ENCODE measurements around the gene PDE2A.

PDE2A gene

DNA sequence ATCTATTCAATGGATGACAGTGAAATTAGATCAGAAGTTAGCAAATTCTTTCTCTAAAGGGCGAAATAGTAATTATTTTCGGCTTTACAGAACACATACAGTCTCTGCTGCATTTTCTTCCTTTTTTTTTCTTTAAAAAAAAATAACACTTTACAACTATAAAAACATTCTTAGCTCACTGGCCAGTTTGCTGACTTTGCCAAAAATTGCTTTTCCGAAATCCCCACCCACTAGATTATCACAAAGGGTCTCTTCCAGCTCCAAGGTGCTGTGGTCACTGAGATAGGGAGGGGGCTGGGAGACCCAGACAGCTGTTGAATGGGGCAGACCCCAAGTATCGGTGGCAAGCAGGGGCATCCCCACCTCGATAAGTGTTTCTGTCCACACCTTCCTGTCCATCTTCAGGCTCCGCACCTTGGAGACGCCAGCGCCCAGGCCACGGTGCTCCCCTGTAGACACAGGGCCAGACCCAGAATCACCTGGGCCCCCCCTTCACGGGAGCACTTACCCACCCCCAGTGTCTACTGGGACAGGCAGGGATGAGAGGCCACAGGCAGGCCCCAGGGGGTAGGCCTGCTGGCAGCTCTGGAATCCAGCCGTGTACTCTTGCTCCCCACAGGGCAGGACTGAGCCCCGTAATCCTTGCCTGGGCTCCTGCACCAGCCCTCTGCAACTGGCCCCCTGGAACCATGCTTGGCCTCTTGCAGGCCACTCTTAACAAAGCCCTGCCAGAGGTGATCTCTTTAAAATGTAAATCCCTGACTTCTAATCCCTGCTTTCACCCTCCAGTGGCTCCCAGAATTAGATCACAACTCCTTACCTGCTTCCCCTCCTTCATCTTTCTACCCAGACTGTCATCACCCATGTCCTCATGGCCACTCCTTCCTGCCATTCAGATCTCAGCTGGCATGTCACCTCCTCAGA, 31.5 kb upstream of the PDE2A start:
- no peak for DNase-seq (ENCODE audit: low read depth)
- no peak overlapping the region for H3K4me3 ChIP-seq (ENCODE audit: low read depth, low read length)

DNA sequence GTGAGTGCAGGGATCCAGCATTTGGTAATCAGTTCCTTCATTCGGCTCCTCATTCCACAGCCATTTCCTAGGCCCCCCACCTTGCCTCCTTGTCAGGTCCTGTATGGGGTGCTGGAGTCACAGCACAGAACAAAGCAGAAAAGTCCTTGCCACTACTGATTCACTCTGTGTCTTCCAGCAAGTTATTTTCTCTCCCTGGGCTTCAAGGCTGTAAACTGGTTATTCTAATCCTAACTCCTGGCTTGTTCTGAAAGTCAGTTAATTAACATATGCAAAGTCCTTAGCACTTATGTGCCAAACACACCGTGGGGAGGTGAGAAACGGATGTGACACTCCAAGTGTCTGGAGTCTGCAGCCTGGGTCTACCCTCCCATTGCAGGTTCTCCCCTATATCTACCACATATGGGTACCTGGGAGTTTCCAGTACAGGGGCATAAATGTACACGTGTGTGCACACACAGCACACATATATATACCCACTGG, 30.6 kb upstream of the PDE2A start:
- H3K4me3 ChIP-seq (ENCODE audit: low read depth, low read length), result no peak overlapping the region
- DNase-seq (ENCODE audit: low read depth), result no peak

DNA sequence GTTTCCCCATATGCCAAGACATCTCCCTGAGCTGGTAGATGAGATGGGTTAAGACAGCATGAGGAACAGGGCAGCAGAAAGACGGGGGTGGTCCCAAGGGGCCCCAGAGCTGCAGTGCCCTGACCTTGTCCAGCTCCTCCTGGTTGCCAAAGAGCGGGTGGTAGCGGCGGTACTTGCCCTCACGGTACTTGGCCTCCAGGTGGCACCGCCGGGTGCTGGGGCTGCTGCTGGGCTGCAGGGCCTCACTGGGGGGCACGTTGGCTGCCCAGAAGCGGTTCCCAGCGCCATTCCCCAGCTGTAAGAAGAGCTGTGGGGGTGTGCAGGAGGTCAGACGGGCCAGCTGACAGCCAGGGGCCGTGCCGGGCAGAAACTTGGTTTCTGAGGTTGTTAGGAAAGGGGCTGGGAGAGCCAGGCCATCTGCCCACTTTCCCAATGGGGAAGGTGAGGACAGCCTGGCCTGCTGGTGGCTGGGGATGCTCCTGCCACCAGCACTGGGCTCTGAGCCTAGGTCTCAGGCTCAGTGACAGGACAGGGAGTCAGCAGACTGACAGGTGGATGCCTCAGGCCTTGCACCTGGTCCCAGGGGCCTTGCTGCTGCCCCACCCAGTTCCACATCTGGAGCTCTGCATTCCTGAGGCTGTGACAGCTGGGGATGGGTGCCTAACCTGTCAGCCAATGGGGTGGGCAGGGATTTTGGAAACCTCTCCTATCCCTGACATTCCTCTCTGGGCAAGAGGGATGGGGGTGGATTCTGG, 30.0 kb upstream of the PDE2A start:
- DNase-seq (ENCODE audit: low read depth), result no peak
- H3K4me3 ChIP-seq (ENCODE audit: low read depth, low read length), result no peak overlapping the region

DNA sequence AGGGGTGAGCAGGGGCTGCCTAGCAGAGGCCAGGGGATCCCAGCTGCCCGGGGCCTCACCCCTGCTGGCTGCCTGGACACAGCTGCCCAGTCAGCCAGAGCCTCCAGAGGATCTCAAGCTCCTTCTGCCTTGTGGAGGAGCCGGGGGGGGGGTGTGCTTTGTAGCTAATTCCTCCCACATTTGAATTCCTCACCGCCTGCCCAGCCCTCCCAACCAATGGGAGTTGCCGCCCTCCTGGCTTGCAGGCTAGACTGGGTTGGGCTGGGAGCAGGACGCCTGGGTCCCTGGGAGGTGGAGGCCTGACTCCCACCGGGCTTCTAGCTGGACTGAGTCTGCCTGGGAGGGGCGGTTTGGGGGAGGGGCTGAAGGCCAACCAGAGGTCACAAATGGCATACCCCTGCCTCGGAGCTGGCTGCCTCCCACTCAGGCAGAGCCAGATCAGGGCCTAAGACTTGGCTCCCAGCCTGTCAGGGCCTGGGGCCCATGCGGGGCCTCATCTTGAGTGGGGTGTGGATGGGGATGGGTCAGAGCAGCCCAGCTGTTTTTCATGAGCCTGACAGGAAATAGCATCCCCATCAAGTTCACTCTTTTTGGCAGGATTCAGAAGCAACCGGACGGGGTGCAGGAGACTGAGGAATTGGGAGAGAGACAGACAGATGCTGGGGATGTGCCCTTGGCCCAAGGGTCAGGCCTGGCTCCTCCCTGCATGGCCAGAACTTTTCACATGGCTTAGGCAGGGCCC, 29.2 kb upstream of the PDE2A start:
- DNase-seq (ENCODE audit: low read depth), result no peak
- peak overlapping the region; percentile 9 for H3K4me3 ChIP-seq (ENCODE audit: low read depth, low read length)

DNA sequence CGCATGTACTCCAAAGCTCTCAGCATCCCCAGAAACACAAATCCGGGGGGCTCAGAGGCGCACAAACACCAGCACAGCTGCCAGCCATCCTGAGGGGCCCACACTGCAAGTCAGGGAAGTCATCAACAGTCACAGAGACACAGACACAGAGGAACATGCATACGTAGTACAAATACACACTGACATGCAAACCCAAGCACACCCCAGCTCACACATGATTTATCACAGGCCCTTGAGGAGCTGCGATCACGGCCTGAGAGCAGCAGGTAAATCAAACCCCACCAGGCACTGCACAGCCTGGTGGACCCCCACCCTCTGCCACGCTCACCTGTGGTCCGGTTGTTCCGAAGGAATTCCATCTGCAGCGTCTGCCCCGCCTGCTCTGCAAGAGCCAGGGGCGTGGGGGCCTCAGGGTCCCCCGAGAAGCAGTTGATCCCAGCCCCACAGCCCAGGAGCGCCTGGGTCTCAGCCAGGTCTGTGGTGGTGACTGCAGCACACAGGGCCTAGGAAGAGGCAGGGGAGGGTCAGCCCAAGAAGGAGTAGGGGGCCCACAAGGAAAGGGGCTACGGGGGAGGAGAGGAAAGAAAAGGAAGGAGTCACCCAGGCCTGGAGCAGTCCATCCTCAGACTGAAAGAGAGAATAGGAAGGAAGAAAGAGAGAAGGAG, 28.5 kb upstream of the PDE2A start:
- peak overlapping the region; percentile 18 for H3K4me3 ChIP-seq (ENCODE audit: low read depth, low read length)
- DNase-seq (ENCODE audit: low read depth), result no peak

DNA sequence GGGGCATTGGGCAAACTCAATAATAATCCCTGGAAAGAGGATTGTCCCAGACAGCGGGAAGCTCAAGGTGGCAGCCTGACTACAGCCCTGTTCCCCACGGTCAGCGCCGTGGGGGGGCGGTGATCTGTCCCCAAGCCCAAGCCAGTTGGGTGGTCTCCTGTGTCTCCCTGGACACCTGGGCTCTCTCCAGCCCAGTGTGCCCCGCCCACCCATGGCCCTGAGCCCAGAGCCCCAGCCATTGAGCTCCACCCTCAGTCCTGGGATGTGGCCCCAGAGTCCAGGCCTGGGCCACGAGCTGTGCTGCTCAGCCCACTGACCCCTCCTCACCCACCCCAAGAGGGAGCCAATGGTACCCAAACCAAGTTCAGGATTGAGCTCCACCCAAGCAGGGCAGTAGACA, 27.9 kb upstream of the PDE2A start:
- no peak for DNase-seq (ENCODE audit: low read depth)
- H3K4me3 ChIP-seq (ENCODE audit: low read depth, low read length), result no peak overlapping the region

DNA sequence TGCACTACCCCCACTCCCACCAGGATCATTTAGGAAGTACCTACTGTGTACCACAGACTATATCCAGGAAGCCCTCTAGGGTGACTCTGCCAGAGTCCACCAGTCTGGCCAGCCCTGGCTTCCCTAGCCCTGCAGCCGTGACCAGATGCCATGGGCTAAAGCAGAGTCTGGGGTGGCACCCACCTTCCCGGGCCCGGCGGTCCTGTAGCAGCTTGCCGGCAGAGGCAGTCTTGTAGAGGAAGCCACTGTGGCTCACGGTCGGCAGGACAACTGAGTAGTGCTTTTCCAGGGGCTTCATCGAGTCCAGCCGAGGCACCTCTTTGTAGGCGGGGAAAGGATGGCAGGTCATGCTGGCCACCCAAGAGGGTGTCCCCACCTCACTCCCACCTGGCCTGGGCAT, 27.2 kb upstream of the PDE2A start:
- no peak overlapping the region for H3K4me3 ChIP-seq (ENCODE audit: low read depth, low read length)
- no peak for DNase-seq (ENCODE audit: low read depth)

DNA sequence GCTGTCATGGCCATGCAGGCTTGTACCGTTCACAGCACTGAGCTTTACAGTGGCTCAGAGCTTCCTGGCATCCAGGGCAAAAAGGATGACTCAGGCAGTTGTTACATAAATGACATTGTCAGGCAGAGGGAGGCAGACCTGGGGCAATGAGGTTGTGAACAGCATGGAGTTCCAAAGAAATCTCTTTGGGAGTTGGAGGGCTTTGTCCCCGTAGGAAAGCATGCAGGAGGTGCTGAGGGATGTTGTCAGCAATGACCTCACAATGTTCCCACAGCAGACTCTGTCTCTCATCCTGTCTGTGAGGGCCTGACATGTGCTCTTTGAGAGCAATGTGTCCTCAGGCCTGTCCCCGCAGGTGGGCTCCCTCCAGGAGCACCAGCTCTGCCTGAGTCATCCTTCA, 25.9 kb upstream of the PDE2A start:
- H3K4me3 ChIP-seq (ENCODE audit: low read depth, low read length), result no peak overlapping the region
- DNase-seq (ENCODE audit: low read depth), result no peak

DNA sequence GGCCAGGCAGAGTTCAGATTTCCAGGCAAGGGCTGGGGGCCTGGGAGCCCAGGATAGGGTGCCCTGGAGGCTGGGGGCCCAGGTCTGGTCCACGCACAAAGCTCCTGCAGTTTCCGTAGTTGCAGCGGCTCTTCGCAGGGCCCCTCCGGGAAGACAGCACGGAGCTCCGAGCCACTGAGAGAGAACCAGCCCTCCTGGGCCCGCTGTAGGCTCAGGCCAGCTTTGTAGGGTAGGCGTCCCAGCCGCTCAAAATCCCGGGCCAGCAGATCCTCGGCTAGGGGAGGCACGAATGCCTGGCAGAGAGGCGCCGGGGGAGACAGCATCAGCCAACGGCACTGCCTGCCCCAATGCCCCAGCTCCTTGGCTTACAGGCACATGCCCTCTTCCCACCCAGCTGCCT, 23.6 kb upstream of the PDE2A start:
- no peak overlapping the region for H3K4me3 ChIP-seq (ENCODE audit: low read depth, low read length)
- no peak for DNase-seq (ENCODE audit: low read depth)

DNA sequence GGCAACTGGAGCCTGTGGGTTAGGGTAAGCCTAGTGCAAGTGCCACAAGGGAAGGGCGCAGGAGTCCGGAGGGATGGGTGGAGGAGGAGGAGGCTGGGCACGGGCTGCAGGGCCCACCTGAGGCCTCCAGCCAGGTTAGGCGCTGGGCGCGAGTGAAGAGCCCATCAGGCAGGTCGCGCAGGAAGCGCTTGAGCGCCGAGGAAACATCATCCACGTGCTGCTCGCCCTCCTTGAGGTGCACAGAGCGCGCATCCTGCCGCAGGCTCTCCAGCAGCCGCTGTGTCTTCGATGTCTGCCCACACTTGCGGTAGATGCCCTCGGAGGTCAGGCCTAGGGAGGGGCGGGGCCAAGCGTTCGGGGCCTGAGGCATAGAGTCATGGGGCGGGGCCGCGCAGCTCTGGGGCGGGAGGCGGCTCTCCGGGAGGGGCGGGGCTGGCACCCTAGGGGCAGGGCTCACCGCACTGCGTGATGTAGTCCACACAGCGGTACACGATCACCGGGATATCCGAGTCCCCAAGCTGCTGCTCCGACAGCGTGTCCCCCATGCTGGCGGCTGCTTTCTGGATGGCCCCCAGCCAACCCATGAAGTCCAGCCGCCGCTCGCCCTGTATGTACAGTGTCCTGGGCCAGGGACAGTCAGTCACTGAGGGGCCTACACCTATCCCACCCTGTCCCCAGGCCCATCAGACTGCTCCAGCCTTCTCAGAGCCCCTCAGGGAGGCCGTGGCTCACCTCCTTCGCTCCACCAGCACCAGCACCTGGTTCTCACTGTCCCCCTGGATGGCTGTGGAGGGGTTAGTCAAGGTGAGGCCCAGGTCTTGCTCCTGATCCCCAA, 22.9 kb upstream of the PDE2A start:
- H3K4me3 ChIP-seq (ENCODE audit: low read depth, low read length), result no peak overlapping the region
- DNase-seq (ENCODE audit: low read depth), result no peak

DNA sequence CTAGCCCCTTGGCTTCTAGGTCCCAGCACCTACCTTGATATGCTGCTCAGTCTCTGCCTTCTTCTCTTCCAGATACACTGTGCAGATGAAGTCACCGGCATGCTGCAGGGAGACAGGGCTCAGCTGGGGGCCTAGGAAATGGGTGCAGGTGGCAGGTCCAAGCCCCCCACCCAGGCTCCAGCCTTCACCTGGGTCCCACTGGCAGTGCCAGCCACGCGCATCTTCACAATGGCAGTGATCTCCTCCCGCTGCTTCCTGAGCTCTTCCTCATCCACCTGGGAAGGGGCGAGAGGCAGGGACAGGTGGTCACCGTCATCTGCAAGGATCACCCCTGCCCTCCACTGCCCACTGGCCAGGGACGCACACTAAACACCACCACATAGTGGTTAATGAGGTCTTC, 21.1 kb upstream of the PDE2A start:
- no peak for DNase-seq (ENCODE audit: low read depth)
- H3K4me3 ChIP-seq (ENCODE audit: low read depth, low read length), result no peak overlapping the region

DNA sequence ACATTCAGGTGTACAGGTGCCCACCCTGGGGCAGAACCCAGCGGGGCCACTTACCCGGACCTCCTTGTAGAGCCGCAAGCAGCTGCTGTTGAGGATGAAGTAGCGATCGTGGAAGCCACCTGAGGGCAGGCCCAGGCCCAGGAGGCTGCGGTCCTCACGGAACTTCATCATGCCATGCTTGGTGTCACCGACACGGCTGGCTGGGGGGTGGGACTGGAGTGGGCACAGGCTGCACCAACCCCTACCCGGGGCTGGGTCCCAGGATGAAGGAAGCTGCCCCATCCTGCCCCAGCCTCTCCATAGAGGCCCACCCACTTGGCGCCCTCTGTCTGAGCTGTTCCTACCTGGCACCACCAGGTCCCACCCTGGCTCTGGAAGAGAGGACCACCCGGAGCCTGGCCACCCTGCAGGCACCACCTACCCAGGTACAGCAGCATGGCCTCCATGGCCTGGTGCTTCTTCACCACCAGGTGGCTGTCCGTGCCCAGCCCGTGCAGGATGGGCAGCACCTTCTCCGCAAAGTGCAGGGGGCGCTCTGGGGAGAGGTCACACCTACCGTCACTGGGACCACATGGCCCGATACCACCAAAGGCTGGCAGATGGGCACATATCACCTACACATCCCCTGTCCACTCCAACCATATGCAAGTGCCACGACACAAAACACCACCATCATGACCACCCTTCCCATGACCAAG, 19.2 kb upstream of the PDE2A start:
- H3K4me3 ChIP-seq (ENCODE audit: low read depth, low read length), result no peak overlapping the region
- no peak for DNase-seq (ENCODE audit: low read depth)

DNA sequence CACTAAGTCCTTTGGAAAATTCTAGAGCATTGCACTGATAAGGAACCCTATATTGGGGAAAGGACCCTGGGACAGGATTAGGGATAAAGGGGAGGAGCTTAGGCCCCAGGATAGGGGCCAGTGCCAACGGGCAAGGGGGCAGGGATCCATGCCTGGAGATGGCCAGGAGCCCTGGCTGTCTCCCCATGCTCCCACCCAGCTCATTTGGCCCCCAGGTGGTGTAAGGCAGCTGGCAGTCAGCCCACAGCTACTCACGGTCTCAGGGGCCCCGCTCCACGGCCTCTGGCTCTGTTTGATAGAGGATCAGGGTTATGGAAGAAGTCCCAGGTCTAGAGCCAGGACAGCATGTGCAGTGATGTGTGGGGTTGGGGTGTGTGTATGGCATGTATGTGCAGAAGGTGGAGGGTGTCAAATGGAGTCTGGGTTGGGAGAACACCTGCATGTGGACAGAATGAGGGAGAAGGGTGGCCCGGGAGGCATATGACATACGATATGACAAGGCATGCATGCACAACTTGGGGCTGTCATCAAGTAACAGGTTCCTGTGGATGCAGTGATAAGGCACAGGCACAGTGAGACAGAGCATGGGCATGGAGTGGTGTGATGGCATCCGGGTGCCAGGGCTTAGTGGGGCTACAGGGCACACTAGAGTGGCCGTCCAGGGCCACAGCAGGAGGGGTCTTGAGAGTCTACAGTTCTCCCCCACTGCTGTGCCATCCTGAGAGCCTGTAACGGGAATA, 18.4 kb upstream of the PDE2A start:
- no peak overlapping the region for H3K4me3 ChIP-seq (ENCODE audit: low read depth, low read length)
- DNase-seq (ENCODE audit: low read depth), result no peak

DNA sequence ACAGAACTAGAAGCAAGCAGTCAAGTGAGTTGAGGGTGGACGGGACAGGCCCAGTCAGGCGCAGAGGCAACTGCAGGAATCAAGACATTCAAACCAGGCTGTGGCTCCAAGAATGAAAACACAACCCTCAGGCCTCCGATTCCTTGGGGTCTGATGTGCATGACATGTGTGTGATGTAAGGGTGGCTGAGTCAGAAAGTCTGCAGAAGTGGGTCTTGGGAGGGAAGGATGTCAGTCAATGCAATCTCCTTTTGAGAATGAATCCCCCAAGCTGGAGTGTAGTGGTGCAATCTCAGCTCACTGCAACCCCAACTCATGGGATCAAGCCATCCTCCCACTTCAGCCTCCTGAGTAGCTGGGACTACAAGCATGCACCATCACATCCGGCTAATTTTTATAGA, 15.9 kb upstream of the PDE2A start:
- H3K4me3 ChIP-seq (ENCODE audit: low read depth, low read length), result no peak overlapping the region
- no peak for DNase-seq (ENCODE audit: low read depth)

DNA sequence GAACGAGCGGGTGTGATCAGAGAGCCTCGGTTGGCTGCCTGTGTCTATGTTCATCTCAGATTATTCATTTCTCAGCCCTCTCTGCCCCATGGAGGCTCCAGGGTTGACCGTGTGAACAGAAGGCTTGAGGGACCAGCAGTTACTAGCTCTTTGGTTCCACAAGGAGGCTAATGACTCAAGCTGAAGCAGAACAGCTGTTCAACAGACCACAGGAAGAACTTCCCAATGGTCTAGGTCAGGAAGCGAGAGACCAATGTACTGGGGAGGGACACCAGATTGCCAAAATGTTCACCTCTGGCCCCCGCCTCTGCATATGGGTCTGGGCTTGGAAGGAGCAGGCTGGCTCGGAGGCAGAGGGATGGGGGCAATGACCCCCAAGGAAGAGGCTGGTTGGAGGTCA, 14.7 kb upstream of the PDE2A start:
- DNase-seq (ENCODE audit: low read depth), result no peak
- no peak overlapping the region for H3K4me3 ChIP-seq (ENCODE audit: low read depth, low read length)

DNA sequence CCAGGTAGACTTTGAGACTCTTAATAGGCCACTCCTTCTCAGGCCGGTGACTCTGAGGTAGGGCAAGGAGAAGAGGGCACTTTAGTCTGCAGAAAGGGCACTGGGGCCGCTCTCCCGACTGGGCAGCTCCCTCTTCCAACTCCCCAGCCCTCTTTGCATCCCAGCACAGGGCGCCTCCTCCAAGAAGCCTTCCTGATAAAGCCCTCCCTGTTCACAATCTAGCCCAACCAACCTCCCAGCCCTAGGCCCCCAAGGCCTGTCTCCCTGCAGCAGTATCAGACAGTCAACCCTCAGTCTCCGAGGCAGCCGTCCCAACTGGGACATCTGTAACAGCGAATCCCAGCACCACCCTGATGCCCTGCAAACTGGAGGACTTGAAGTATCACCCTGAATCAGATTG, 14.3 kb upstream of the PDE2A start:
- H3K4me3 ChIP-seq (ENCODE audit: low read depth, low read length), result no peak overlapping the region
- DNase-seq (ENCODE audit: low read depth), result no peak

DNA sequence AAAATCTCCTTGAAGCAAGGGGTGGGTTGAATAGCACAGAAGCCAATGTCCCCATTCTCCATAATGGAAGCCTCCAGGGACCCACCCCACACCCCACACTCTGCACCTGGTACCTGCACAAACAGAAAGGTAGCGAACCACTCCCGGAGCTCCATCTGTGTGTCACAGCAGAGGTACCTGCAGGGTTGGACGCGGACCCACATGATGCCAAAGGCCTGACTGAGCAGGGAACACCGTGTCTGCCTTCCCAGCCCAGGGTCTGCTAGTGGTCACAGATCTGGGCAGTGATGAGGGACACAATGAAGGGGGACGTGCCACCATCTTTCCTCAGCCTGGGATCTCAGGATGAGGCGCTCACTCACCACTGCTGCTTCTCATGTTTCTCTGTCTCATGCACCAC, 13.1 kb upstream of the PDE2A start:
- no peak overlapping the region for H3K4me3 ChIP-seq (ENCODE audit: low read depth, low read length)
- DNase-seq (ENCODE audit: low read depth), result no peak

Measured in skeletal muscle cell (primary cell).